M059J (cell line): ENCODE results near the gene DGKQ. TPM values are rescaled to one million over a fixed set of nuclear protein-coding genes. Genes with fewer than 3 reads are reported as not detected.

Experiments
- DNase-seq: peaks from one replicate; pipeline ENCODE4 v3.0.0-alpha.2; 2012; ENCODE audit warnings: low read depth
- total RNA-seq: library from RNA; depleted of rRNA; stranded (reverse); fragments of >200 nt; shearing (Covaris generic); gene quantifications from 2 replicates; pipeline ENCODE4 v1.2.3, GENCODE V29; 2014

The DGKQ gene
- total RNA-seq, 1 experiment from 2014 or later, result 9.3 TPM

DNA sequence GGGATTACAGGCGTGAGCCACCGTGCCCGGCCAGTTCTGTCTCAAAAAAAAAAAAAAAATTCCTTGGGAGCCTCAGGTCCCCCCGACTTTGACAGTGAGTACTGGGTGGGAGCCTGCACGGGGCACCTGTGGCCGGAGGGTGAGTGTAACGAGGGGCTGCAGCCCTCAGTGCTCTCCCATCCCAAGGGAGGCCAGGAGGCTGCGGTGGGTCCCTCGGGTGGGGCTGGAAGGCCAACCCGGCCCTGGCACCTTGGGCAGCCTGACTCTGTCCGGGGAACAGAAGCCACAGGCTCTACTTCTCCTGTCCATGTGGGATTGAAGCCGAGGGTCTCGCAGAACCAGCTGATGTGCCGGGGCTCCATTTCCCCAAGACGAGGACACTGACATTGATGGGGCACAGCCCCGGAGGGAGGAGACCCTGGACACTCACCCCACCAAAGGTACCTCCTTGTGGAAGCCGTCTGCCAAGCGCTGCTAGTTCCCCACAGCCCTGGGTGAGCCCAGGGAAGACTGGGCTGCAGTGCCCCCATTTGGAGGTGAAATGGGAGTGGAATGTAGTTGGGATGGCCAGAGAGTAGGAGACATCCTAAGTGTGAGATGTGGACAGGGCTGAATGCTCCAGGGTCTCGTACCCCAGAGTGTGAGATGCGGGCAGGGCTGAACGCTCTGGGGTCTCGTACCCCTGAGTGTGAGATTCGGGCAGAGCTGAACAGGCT, 22.1 kb upstream of the DGKQ start:
- no peak for DNase-seq

GRCh38 chr4:993111-994029, 20.0 kb upstream of the DGKQ start, which contains the start of gene SLC26A1:
SLC26A1 (minus strand) TSS chr4:993404; CDS start chr4:991703, 1,701 bp downstream.
- no peak for DNase-seq

- DNase-seq, result no peak
Observed at GRCh38 chr4:992297-993110, 19.1 kb upstream of the DGKQ start.

DNA sequence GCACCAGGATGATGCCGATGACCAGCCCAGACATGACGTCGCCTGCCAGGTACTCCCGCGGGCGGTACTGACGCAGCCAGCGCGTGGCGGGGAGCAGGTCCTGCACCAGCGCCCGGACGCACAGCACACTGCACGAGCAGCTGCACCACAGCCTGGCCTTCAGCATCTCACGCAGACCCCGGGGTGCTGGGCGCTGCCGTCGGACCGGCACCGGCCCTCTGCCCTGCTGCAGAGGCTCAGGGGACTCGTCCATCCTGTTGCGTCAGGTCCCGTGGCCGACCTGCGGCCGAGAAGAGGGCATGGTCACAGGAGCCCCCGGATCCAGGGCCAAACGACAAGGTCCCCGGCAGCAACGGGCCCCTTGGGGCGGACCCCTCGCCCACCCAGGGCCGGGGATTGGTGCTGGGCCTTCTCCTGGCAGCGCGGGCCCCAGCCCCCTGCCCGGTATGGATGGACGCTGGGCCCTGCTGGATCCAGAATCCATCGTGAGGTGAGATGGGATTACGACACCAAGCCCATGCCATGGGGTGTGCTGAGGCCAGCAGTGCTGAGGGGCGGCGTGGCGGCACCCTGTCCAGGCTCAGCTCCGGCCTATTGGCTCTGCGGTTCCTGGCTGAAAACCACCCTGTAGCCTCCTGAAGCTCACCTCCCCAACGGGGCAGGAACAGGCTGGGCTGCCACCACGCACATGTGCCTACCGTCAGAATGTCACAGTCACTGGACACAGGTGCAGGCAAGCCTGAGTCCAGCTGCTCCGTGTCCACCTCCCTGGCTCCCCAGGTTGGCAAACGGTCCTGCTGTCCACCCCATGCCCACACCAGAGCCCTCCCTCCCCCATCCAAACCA, 18.3 kb upstream of the DGKQ start:
- no peak for DNase-seq

GRCh38 chr4:990746-991367, 17.5 kb upstream of the DGKQ start:
- DNase-seq, result no peak

- DNase-seq, result no peak
Observed at GRCh38 chr4:989722-990471, 16.5 kb upstream of the DGKQ start.

DNA sequence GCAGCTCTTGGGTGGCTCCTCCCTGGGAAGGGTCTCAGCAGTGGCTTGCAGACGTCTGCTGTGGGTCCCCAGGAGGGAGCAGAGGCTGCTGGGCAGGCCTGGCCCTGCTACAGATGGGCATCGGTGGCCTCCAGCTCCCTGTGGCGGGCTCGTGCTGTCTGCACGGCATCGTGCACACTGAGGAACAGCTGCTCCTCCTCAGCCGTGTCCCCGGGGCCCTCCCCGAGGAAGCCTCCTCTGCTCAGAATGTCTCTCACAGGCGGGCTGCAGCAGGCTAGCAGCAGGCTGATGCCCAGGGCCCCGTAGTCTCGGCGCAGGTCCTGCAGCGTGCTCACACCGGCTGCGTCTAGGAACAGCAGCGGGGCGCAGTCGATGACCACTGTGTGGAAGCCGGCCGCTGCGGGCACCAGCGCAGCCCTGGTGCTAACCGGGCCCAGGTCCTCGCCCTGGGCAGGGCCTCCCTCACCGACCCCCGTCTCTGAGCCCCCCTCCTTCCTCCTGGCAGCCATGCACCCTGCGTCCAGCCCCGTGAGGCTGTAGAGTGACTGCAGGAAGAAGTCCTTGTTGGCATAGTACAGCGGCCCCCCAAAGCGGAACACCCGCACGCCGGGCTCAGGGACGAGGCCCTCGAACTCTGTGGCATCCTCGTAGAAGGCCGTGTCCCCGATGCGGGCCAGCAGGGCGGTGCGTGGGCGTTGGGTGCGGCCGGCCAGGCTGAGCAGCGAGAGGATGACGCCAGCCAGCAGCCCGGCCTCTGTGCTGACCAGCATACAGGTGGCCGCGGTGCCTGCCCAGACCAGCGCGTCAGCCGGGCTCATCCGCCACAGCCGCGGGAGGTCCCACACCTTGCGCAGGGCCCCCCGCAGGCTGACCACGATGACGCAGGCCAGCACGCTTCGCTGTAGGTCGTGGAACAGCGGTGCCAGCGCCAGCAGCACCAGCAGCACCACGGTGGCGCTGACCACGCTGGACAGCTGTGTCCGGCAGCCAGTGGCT, 15.7 kb upstream of the DGKQ start:
- DNase-seq, result no peak

DNA sequence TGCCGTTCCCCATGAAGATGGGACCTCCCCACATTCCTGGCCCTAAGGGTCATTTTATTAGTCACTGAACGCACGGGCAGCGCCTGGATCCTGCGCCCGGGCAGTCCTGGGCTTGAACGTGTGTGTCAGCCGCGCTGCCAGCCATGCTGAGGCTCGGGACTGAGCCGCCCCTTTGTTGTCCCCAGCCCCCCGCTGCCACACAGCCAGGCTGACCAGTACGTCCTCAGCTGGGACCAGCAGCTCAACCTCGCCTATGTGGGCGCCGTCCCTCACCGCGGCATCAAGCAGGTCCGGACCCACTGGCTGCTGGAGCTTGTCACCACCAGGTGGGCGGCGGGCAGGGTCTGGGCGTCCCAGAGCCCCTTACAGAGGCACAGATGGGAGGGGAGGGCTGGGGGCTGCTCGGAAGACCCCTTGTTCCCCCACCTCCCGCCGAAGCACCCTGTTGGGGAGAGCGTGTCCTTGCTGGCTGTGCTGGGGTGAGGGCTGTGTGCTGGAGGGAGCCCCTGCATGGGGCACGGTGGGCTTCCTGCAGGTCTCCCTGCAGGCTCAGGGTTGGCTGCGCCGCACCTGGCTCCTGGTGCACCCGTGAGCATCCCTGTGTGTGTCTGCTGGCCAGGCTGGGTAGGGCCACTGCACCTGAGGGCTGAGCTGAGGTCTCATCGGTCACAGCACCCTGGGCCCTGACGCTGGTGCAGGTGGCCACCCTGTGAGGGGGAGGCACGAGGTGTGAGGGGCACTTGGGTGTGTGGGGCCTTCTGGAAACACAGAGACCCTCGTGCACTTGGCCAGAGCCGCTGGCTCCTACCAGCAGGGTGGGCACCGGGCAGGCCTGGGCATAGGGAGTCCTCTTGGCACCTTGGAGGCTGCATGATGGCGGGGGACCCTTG, 14.5 kb upstream of the DGKQ start:
- DNase-seq, result peak; percentile 87

- DNase-seq, result peak; percentile 74
Observed at GRCh38 chr4:986879-987623, 13.7 kb upstream of the DGKQ start, which contains the start of gene IDUA. IDUA (plus strand) TSS chr4:987044; CDS start chr4:987085, 41 bp downstream.

GRCh38 chr4:986428-986878, 13.1 kb upstream of the DGKQ start:
- no peak for DNase-seq

- no peak for DNase-seq
Observed at GRCh38 chr4:985123-985830, 11.9 kb upstream of the DGKQ start.

GRCh38 chr4:984336-985054, 11.1 kb upstream of the DGKQ start:
- DNase-seq, result no peak

- DNase-seq, result no peak
Observed at GRCh38 chr4:982814-983213, 9.4 kb upstream of the DGKQ start.

- DNase-seq, result no peak
Observed at GRCh38 chr4:982291-982690, 8.9 kb upstream of the DGKQ start.

DNA sequence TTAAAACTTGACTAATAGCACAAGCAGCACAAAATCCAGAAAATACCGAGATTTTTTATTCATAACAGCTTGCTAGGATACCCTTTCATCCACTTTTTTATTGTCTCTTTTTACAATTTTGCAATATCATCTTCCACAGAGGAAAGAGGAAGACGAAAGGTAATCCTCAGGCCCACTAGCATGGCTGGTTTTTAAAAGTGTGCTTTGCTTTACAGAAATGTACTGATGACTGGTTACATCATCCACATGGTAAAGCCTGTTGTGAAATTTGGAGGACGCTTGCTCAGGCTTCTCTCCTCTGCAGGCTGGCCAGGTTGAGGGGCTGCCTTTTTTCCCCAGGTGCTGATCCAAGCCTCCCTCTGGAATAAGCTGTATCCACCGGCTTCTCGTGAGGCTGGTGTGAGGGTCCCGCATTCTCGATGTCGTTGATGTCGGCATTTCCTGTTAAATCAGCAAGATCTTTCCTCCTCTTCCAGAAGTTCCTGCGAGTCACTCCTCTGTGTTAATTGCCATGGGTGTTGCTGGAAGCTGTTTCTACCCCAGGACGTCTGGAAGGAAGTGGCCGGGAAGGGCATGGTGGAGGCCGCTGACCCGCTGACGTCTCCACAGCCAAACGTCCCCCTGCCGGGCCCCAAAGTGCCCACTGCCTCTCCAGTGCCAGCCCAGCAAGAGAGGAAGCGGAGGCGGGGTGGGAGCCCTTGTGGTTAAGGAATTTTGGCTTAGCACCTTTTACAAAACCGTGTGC, 5.8 kb upstream of the DGKQ start:
- no peak for DNase-seq
